8988T (cell line): ENCODE results near the gene MN1.

Source experiments
- DNase-seq: peaks from one replicate; pipeline ENCODE4 v3.0.0; 2011

The MN1 gene

GRCh38 chr22:27799015-27799826, 2.3 kb downstream of the MN1 start:
- DNase-seq = no peak

- DNase-seq = no peak
Observed at GRCh38 chr22:27798511-27799014, 3.0 kb downstream of the MN1 start.

- DNase-seq = no peak
Observed at GRCh38 chr22:27797520-27798391, 3.8 kb downstream of the MN1 start.

GRCh38 chr22:27796829-27797519, 4.6 kb downstream of the MN1 start:
- DNase-seq = no peak

- DNase-seq = no peak
Observed at GRCh38 chr22:27795696-27796517, 5.6 kb downstream of the MN1 start.

- no peak for DNase-seq
Observed at GRCh38 chr22:27795053-27795452, 6.5 kb downstream of the MN1 start.

- DNase-seq = no peak
Observed at GRCh38 chr22:27794226-27794625, 7.3 kb downstream of the MN1 start.

GRCh38 chr22:27793576-27793975, 8.0 kb downstream of the MN1 start:
- DNase-seq = no peak

- DNase-seq = no peak
Observed at GRCh38 chr22:27792452-27793161, 8.9 kb downstream of the MN1 start.

- DNase-seq = no peak
Observed at GRCh38 chr22:27791859-27792241, 9.7 kb downstream of the MN1 start.

- no peak for DNase-seq
Observed at GRCh38 chr22:27791159-27791858, 10.2 kb downstream of the MN1 start.

GRCh38 chr22:27790376-27791158, 11.0 kb downstream of the MN1 start:
- DNase-seq = no peak

- no peak for DNase-seq
Observed at GRCh38 chr22:27788500-27789288, 12.9 kb downstream of the MN1 start.

- DNase-seq = no peak
Observed at GRCh38 chr22:27786965-27787364, 14.6 kb downstream of the MN1 start.

GRCh38 chr22:27786291-27786932, 15.1 kb downstream of the MN1 start:
- DNase-seq = no peak

- DNase-seq = no peak
Observed at GRCh38 chr22:27785831-27786230, 15.7 kb downstream of the MN1 start.

GRCh38 chr22:27784120-27784475, 17.5 kb downstream of the MN1 start:
- no peak for DNase-seq

GRCh38 chr22:27783436-27784119, 18.0 kb downstream of the MN1 start:
- DNase-seq = no peak
